ENCODE measurements around the gene TMEM221.

Gene TMEM221

DNA sequence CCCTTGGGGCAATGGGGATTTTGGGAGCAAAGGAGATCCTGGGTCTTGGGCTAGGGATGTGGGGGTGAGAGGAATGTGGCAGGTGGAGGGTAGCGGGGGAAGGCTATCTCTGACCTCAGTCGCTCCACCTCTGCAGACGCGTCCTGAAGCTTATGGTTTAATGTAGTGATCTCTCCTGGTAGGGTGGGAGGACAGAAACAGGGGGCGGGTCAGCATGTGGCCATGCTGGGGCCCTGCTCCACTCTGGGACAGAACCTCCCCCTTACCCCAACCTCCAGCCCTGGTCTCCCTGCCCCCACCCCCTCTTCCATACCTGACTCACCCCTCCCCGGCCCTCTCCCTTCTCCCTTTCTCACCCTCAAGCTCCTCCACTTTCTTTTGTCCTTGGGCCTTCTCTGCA lies 44.5 kb downstream of the TMEM221 start:
- DNase-seq: no peak

DNA sequence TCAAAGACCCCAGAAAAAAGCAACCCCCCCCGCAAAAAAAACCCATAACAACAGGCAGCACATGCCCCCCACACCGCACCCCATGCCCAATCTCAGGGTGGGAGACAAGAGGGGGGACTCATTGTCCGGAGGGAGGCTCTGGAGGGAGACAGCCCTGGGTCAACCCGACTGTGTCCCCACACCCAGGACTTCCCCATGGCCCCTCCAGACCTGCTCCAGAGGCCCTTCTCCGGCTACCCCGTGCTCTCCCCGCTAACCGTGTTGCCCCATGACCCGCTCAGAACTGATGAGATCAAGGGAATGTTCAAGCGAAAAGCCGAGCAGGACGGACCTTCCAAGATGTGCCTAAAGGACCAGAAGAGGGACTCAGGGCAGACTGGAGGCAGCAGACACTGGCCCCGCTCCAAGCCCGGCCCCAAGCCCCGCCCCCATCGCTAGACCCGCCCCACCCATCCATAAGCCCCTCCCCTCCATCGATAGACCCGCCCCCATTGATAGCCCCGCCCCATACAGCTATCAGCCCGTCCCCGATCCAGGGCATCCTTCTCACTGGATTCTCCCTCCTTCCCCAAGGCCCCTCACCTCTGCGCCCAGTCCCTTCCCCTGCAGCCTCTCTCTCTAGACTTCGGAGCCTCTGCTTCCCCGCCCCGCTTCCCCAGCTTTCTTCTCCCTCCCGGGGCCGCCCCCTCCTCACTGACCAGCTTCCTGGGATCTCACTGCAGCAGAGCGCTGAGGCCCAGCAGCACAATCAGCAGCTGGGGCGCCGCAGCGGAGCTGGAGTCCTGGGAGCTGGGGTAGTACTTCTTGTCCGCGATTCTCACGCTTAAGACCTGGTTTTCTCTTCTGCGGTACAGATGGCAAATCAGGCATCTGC lies 45.2 kb downstream of the TMEM221 start:
- peak in 1 of 2 donors; percentile 40 for DNase-seq

GRCh38 chr19:17401628-17402027 lies 46.8 kb downstream of the TMEM221 start:
- DNase-seq: no peak

- DNase-seq: no peak
These were observed 49.5 kb downstream of the TMEM221 start for GRCh38 chr19:17398902-17399527.

GRCh38 chr19:17394891-17395415 lies 53.5 kb downstream of the TMEM221 start:
- peak; percentile 25 to 73 for DNase-seq

GRCh38 chr19:17393914-17394313 lies 54.6 kb downstream of the TMEM221 start, which contains the start of gene CCDC194:
CCDC194 (minus strand) TSS chr19:17394196; CDS start chr19:17394158, 38 bp downstream.
- DNase-seq: no peak

DNA sequence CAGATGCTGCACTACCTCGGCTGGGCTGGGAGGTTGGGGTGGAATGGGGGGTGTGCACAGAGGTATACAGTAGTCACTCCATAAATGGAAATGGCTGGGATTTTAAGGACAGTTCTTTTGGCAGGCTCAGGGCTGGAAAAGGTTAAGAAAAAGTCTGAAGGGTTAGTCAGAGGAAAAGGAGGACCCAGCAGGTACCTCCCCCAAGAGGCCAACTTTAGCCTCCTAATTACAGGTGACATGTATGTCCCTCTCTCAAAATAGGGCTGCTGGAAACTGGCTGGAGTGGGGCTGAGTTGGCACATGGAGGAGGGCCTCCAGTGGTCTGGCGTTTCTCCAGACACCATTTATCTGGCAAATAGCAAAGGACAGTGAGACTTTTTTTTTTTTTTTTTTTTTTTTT lies 55.5 kb downstream of the TMEM221 start:
- DNase-seq: no peak

- no peak for DNase-seq
These were observed 56.9 kb downstream of the TMEM221 start for GRCh38 chr19:17391371-17392151.

DNA sequence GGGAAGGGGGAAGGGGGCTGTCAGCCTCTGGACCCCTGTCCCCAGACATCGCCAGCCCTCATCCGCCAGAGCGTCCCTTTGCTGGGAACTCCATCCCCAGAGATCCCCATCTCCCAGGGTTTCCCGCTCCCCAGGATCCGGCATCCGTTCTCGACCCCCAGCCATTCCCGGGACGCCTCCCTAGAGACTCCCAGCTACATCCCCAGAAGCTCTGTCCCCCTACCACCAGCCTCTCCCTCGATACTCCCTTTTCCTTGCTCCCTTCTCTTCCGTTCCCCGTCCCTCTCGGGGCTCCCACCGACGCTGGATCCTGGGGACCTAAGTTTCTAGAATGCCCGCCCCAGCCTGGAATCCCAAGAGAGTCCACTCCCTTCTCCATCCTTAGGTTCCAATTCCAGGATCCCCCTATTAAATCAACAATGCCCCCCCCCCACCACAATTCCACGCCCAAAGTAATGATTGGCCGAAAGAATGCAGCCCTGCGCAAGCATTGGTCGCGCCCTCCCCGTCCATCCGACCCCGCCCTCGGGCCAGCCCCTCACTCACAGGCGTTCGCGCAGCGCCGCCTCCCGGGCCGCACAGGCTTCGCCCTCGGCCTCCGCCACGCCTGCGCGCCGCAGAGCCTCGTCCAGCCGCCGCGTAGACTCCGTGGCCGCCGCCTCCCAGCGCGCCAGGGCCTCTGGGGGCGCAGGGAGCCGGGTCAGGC lies 57.6 kb downstream of the TMEM221 start:
- peak; percentile 85 to 88 for DNase-seq

DNA sequence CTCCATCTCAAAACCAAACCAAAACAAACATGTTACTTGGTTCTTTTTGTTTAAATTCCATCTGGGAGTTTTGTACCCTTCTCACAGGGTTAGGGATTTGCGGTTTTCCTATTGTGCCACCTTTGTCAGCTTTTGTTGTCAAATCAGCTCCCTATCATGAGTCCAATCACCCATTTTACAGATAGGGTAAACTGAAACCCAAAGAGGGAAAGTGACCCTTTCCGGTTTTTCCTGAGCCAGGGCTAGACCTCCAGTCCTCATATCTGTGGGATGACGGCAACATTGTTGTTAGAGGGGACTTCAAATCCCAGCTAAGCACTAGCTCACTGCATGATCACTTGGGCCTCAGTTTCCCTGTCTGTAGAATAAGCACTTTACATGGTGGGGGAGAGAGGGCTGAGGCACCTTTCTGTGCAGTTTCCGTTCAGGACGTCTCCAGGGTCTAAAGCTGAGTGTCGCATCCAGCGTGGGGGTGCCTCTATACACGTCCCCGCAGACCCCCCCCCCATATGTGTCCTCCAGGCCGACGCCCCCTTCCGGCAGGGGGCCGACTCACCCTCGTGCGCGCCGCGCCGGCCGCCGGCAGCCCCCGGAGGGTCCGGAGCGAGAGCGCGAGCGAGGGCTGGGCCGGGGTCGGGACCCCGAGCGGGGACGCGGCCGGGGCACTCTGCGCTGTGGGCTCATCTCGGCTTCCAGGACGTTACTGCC lies 58.4 kb downstream of the TMEM221 start:
- DNase-seq: no peak

- no peak for DNase-seq
These were observed 59.2 kb downstream of the TMEM221 start for GRCh38 chr19:17389288-17389687.

DNA sequence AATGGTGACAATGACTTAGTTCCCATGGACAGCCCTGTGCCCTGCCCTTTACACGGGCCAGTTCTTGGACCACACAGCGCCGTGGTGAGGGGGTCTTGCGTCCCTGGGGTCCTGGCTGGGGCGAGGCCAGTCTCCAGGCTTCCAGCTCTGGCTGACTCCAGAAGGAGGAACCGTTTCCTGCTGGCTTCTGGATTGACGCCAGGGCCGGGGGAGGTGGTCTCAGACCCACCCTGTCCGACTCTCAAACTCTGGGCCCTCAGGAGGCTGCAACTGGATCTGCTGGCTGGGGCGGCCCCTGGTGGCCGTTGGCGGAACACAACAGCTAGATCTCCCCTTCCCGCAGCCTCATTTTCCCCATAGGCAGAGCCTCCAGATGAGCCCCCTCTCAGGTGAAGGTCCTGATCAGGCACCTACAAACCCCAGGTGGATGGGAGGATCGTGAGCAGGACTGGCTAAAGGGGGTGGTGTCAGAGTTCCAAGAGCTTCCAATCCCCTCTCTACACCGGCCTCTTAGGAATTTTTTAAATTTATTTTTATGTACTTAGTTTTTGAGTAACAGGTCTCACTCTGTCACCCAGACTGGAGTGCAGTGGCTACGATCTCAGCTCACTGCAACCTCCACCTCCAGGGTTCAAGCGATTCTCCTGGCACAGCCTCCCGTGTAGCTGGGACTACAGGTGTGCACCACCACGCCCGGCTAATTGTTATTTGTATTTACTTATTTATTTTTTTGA lies 62.4 kb downstream of the TMEM221 start:
- peak; percentile 60 to 61 for DNase-seq
